HG02623 (cell line): ENCODE results near the gene GAS7.

Experiments
- ATAC-seq: cut with Tn5 transposase; IDR thresholded peaks from one replicate; pipeline ENCODE4 v1.9.1; 2021; ENCODE audit warnings: moderate library complexity; ENCODE audit not compliant: unreplicated experiment

GAS7 gene

DNA sequence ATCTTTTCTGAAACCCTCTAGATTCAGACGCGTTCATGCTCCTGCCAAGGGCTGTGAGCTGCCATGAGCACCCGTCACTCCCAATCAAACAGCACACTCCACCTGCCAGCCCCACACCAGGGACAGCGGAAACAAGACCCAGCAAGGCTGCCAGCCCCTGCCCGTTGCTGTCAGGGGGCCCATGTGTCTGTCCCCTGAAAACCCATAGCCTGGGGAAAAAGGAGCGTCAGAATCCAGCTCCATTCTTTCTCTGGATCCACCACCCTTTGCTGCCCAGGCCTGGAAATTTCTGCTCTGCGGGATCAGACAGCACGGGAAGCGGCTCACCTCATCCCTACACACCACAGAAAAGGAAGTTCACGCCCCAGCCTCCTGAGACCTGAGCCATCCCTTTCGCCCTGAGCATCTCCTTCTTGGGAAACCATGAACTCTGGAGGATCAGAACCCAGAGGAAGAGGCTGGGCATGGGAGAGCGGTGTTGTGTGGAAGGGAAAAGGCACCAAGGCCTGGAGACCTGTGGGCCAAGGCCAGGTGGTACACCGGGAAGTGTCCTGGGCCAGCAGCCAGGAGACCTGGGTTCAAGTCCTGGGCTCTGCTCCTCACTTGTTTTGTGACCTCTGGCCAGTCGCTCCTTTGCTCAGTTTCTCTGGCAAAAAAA lies 241.8 kb downstream of the GAS7 start:
- ATAC-seq = no peak

DNA sequence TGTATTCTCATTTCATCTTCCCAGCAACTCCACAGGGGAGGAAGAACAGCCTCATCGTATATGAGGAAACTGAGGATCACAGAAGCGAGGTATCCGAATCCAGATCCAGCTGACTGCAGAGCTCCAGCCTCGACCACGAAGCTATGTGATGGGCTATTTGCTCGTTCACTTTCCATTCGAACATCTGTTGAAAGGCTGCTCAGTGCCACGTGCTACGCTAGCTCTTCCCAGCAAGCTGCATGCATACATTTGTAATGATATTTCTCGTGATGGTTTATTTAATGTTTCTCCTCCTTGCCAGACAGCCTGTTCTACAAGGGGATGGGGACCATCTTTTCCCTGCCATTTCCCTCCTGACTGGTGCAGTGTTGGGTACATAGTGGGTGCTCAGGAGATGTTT lies 244.9 kb downstream of the GAS7 start:
- ATAC-seq = no peak

DNA sequence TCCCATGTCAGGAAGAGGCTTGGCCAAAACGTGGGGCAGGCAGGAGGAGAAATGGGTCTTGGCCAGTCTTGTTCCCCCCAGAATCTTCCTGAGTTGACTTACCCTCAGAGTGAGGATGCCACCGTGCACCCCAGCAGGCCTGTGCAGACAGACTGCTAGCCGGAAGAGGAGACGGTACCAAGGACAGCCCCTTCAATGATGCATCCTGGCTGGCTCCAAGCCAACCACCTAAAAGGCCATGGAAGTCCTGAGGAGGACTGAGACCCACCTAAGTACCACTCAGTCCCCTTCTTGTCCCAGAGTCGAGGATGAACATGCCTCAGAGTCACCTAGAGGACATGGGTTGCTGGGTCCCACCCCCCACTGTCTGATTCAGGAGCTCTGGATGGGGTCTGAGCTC lies 246.6 kb downstream of the GAS7 start:
- no peak for ATAC-seq

DNA sequence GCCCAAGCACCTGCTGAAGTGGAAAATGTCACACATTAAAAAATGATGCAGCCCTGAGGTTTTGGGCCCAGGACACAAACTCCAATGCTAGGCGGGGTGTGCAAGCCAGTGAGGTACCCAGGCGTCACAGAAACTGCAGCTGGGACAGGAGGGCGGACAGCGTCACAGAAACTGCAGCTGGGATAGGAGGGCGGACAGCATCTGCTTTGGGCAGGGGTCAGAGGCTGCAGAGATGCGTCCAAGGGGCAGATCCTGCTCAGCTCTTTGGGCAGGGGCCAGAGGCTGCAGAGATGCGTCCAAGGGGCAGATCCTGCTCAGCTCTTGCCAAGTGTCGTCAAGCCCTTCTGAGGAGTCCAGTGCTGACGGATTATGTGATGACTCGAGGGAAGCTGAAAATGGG lies 249.5 kb downstream of the GAS7 start:
- no peak for ATAC-seq

DNA sequence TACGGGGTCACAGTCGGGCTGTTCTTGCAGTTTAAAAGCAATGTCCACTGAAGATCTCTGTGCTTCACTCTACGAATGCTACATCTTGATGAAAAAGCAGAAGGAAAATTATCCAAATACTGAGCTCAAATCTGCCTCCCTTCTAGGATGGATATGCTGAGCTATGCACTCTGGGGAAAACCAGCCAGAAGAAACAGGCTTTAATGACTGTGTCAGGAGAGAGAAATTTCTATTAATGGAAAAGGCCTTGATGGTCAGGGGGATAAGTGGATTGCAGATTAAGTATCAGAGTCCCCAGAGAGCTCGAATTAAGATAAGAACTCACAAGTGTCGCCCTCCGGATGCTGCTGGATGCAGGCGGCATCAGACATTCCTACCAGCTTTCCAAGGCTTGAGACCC lies 253.7 kb downstream of the GAS7 start:
- ATAC-seq = no peak

DNA sequence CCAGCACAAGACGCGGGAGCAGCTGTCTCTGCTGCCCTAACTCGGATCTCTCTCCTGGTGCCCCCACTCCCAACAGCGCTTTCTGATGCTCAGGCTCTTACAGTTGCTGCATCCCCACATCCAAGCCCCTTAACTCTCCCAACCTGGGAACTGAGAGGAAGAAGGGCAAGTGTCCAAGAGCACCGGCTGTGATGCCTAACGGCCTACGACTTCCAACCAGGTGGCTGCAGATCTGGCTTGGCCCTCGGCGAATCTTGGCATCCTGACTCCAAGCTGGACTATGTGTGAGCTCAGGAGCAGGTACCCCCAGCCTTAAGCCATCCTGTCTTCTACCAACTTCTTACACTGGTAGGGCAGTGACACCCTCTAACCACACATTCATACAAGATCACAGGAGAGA lies 255.1 kb downstream of the GAS7 start:
- ATAC-seq = no peak

DNA sequence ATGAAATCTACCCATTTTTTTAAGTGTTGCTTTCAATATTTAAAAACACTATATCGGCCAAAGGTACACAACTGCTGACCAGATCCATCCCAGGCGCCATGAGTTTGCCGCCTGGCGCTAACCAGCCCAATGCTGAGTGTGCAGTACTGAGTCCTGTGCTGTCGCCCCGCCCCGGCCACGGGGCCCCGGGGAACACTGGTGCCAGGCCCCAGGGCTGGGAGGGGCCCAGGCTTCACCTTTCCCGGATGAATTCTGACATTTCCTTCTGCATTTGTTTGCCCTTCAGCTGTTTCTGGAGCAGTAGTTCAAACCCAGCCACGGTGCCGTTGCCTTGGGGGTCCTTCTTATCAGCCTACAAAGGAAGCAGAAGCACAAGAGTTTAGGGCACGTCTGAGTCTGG lies 255.5 kb downstream of the GAS7 start:
- ATAC-seq = no peak

DNA sequence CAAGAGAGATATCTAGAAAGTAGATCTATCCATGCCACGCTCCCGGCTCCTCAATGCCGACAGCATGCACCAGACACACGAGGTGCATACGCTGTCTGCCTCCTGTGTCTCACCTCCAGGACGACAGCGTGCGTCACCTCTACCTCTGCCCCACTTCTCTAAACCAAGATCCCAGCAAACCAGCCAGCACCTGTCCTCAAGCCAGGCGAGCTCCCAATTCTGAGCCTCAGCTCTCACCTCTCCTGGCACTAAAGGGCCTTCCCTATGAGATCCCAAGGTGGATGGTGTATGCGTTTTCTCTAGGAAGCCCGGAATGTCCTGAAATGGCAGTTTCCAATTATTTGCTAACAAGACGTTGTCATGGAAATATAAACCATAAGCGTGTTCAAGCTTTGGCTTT lies 257.1 kb downstream of the GAS7 start:
- ATAC-seq = no peak

DNA sequence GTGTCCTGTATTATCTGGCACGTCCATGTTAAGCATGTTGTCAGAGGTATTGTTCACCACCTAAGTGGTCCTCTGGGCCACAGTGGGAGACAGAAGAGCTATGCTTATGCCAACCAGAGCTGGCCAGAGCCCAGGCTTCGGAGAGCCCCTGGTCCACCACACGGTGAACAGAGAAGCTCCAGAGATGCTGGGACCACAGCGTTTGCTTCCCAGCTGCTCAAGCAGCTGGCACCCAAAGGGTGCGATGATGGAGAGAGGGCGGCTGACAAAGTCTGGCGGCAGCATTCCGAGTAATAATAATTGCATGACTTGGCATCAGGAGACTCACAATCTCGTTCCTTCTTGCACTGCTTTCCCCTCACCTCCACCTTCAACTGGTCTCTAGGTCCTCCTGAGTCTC lies 257.6 kb downstream of the GAS7 start:
- ATAC-seq = no peak

DNA sequence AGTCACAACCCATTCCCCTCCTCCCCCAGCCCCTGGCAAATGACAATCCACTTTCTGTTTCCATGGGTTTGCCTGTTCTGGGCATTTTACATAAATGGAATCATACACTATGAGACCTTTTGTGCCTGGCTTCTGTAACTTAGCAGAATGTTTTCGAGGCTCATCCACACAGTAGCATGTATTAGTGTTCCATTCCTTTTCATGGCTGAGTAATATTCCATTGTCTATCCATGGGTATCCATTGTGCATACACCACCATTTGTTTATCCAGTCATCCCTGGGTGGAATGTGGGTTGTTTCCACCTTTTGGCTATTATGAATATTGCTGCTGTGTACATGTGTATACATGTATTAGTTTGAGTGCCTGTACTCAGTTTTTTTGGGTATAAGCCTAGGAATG lies 259.6 kb downstream of the GAS7 start:
- ATAC-seq = no peak

DNA sequence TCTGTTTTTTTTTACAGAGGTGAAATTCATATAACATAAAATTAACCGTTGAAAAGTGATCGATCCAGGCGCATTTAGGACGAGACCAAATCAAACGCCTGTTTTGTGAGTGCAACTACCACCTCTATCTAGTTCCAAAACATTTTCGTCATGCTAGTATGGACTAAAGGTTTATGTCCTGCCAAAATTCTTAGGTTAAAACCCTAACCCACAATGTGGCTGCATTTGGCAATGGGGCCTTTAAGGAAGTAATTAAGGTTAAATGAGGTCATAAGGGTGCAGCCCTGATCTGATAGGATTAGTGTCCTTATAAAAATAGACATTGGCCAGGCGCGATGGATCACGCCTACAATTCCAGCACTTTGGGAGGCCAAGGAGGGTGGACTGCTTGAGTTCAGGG lies 260.5 kb downstream of the GAS7 start:
- no peak for ATAC-seq

DNA sequence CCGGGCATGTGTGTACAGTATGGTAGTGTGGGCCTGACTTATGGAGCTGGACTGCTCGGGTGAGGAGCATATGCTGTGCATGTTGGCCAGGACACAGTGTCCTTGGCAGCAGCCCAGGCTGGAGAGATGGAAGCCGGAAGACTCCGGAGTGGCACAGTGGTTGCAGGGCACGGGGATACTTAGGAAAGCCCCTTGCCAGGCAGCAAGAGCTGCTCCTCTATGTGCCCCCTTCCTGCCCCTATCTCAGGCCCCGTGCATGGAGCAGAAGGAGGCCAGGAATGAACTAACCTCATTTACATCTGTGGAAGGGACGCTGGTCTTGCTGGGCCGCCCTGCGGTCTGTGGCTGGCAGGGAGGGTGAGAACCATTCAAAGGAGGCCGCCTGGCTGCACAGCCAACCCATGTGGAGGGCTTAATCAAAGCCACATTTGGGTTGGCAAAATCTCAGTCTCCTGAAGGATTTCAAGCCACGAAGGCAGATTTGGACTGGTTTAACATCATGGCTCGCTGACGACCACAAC lies 261.1 kb downstream of the GAS7 start:
- ATAC-seq = no peak

DNA sequence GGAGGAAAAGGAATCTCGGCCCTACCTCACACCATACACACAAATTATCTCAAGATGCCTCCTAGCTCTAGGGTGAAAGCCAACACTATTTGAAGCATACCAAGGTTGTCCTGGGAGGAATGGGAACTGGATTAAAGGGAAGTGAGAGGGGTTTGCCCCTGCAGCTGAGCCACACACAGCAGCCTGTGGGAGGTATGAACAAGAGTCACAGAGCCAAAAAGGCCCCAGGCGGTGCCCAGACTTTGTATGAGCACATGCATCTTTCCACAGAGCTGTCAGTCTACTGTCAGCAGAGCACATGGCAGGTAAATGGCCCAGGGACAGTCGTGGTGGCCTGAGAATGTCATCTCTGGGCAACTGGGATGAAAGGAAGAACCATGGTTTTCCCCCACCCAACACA lies 262.3 kb downstream of the GAS7 start:
- ATAC-seq = no peak

DNA sequence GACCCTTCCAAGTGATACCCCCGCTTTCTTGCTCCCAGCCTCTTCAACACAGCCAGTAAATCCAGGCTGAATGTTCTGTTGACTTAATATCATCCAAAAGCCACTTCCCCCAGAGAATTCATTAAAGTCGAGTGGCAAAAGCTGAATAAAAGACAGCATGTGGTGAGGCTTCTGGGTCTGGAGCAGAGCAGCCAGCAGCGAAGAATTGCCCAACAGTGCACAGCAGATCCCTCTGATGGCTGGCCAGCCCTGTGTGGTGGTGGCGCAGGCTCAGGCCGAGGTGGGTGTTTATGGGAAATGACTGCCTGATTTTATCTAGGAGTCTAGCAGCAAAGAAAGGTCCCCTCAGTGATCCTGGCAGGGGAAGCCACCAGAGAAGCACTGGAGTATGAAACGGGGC lies 263.0 kb downstream of the GAS7 start:
- no peak for ATAC-seq

DNA sequence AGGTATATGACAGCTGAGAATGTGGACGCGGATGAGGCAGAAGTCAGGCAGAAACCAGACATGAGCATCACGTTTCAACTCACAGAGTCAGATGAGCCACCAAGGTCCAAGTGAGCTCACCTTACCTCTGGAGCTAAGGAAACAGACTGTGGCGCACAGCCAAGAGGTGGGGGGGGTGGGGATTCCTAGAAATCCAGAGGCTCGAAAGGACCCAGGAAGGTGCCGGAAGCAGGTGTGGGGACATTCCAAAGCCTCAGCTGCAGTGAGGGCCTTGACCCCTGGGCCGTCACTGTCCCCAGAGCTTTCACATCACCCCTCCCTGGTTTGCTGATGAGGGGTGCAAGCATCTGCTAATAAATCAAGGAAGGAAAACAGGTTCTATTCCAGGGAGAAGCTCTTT lies 264.1 kb downstream of the GAS7 start:
- no peak for ATAC-seq

DNA sequence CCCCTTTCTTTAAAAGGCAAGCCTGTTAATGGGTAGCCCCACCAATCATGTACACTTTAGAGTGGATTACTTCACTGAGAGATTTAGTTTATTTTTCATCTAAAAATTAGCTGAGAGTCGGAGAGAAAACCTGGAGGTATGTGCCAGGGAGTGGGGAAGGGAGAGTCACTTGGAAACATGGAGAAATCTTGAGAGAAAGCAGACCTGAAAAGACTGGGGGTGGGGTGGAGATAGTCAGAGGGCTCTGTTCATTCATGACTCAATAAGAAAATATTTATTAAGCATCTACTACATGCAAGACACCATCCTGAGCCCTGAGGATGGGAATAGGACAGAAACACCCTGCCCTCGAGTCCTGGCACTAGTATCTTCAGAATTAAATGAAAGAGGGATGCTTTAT lies 265.9 kb downstream of the GAS7 start:
- no peak for ATAC-seq

DNA sequence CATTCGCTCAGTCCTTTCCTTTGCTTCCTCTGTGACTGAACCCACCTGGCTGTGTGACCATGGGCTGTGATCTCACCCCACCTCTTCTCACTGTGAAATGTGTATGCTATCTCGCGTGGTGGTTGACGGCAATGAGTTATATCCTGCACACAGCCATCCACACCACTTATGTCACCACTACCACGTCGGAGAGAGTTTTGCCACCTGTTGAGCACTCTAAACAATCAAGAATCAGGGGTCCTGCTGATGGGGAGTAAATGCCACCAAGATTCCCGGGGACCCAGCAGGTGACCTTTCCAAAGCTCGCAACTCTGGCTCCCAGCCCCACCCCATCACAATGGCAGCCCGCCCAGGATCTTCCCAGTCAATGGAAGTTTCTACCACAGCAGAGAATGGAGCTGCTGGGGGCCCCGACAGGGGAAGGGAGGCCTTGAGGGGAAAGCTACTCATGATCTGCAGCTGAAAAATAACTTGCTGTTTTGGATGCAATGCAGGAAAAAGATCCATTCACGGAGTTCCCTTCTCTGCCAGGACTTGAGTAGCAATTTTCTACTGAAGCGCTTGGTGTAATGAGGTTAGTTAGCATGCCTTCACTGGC lies 267.2 kb downstream of the GAS7 start:
- no peak for ATAC-seq

DNA sequence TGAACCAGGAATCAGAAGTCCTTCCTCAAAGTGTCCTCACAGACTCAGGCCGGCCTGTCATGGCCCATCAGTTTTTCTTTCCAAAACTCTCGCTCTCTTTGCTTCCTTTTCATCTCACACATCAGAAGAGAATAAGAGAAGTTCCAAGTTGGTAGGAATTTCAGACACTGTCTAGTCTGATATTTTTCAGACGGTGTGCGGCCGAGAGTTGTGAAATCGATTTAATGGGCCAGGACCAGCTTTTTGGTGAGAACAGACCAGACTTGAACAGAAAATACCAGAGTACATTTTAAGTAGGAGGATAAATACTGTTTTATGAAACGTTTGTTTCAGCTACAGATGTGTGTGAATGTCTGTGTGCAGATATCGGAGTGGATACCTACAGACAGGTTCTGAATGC lies 268.5 kb downstream of the GAS7 start:
- ATAC-seq = no peak

DNA sequence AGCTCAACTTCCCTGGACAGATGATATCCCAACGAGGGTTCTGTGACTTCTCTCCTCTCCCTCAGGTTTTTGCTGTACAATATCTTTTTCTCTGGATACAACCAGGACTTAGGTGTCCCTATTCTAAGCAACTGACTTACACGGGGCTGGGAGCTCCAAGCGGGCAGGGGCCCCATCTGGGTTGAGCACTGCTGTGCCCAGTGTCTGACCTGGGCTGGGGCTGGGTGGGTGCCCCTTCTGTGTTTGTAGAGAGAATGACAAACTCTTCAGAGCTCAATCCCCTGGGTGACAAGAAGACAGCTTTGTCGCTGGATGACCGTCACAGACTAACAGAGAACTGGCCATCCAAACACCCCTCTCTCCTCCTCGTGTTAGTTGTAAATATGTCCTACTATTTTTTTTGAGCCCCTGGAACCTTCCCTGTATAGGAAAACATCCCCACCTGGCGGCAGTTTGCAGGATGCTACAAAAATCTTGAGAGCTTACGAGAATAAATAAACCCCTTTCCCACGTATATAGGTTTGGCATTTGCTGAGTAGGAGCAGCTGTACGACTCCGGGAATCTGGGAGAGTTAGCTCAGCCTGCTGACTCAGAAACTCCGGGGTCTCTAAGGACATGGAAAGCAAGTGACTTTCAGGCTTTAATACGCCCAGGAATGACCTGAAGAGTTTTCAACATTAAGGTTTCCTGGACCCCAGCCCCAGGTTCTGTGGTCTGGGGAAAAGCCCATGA lies 269.6 kb downstream of the GAS7 start:
- no peak for ATAC-seq

DNA sequence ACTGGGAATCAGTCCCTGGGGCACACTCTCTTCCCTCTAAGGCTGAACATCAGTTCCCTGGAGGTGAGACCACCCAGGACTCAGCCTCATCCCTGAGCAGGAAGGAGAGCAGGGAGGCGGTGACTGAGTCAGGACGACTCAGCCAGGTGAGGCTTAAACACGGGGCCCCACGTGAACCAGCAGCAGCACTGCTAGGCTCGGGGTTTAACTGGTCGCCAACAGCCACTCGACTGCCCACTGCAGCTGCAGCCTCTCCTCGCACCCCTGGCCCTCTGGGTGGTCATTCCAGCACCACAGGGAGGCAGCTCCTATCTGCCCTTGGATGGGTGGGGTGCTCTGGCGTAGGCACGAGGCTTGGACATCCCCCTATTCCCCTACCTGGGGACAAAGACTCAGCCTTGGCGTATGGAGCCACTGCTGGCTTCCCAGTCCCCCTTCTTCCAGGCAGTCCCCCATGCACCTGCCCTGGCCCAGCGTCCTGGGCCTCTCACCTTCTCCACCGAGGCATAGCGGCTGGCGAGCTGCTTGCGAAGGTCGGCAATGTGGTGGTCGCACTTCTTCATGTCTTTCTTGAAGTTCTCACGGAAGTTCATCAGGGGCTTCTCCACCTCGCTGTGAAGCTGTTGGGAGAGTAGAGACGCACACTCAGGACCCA lies 272.1 kb downstream of the GAS7 start:
- no peak for ATAC-seq

DNA sequence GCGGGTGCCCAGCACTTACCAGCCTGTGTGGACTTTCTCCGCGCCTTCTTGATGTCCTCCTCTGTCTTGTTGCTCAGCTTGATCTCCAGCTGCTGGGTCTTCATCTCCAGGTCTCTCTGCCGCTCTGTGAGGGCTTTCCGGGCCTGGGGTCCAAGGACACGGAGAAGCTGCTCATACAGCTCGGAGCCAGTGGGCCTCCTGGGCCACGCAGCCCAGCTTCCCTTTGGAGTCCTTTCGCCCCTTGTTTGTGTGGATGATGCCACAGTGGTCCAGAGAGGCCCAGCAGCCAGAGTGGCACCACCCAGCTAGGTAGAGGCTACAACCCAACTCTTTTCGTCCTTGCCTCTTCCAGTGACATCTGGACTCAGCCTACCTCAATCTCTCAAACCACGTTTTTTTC lies 272.9 kb downstream of the GAS7 start:
- no peak for ATAC-seq

DNA sequence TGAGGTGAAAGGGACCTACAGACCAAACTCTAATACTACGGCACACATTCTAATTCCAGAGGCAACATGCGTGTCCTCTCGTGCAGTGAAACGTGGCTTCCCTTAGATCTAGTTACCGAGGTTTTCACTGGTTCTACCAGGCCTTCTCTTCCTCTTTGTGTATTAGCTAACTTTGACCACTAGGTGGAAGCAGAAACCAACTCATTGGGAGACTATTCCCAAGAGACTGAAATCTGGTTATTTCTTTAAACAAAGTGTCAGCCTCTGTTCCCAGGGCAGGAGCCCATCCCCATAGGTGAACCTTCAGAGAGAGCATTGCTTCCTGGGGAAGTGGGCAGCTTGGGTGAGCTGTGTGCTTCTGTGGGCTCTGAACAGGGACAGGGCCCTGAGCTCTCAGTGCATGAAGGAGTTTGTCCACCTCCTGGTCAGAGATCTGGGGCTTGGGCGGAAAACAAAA lies 273.6 kb downstream of the GAS7 start:
- no peak for ATAC-seq
